Neural cell (in vitro differentiated cells): ENCODE results near the gene AGBL1. TPM values are rescaled to one million over a fixed set of nuclear protein-coding genes. Genes with fewer than 3 reads are reported as not detected.

Experiments
- H2AFZ ChIP-seq: fragments of 200-600, 300-800 bp; sonication (generic), shearing (Covaris generic); 2 replicates; pipeline ENCODE4 v1.6.0; 2014; ENCODE audit warnings: low read depth, mild to moderate bottlenecking, antibody characterized with exemption, low read length, moderate library complexity
- H3F3A ChIP-seq: fragments of 200-600 bp; shearing (Covaris generic); 2 replicates; pipeline ENCODE4 v1.6.1; 2016; ENCODE audit warnings: mild to moderate bottlenecking, moderate library complexity, mixed read lengths, antibody characterized with exemption, low read length; ENCODE audit not compliant: insufficient read depth, poor library complexity, severe bottlenecking
- H3K27ac ChIP-seq: fragments of 200-600, 300-800 bp; sonication (generic), shearing (Covaris generic); 2 replicates; pipeline ENCODE4 v1.5.1; 2014; ENCODE audit warnings: mild to moderate bottlenecking, low read length, moderate library complexity
- H3K27me3 ChIP-seq: fragments of 300-800, 200-600 bp; sonication (generic), shearing (Covaris generic); 2 replicates; pipeline ENCODE4 v1.6.0; 2014; ENCODE audit warnings: mild to moderate bottlenecking, low read depth, low read length, moderate library complexity; ENCODE audit not compliant: insufficient read depth
- H3K36me3 ChIP-seq: fragments of 300-800, 200-600 bp; sonication (generic), shearing (Covaris generic); 2 replicates; pipeline ENCODE4 v1.5.1; 2014; ENCODE audit warnings: mild to moderate bottlenecking, antibody characterized with exemption, low read length, moderate library complexity; ENCODE audit not compliant: insufficient read depth
- H3K4me2 ChIP-seq: fragments of 300-800, 200-600 bp; sonication (generic), shearing (Covaris generic); 2 replicates; pipeline ENCODE4 v1.6.0; 2014; ENCODE audit warnings: mild to moderate bottlenecking, low read length
- H3K4me3 ChIP-seq: fragments of 300-800, 200-600 bp; sonication (generic), shearing (Covaris generic); 2 replicates; pipeline ENCODE4 v1.5.1; 2014; ENCODE audit warnings: mild to moderate bottlenecking, low read length, moderate library complexity
- H3K79me2 ChIP-seq: fragments of 200-600 bp; shearing (Covaris generic); replicated peaks from 2 replicates; pipeline ENCODE4 v1.6.0; 2014; ENCODE audit warnings: mild to moderate bottlenecking, low read length, moderate library complexity; ENCODE audit not compliant: insufficient read depth
- H3K9ac ChIP-seq: fragments of 300-800, 200-600 bp; sonication (generic), shearing (Covaris generic); 2 replicates; pipeline ENCODE4 v1.6.1; 2016; ENCODE audit warnings: mild to moderate bottlenecking, low read length, mixed read lengths
- H3K9me2 ChIP-seq: fragments of 200-600 bp; shearing (Covaris generic); 2 replicates; pipeline ENCODE4 v1.6.1; 2016; ENCODE audit warnings: mild to moderate bottlenecking, low read length, mixed read lengths; ENCODE audit not compliant: insufficient read depth
- H3K9me3 ChIP-seq: fragments of 200-600, 300-800 bp; sonication (generic), shearing (Covaris generic); 2 replicates; pipeline ENCODE4 v1.6.1; 2016; ENCODE audit warnings: mild to moderate bottlenecking, mixed run types, low read length, moderate library complexity, mixed read lengths
- H4K20me1 ChIP-seq: fragments of 200-600 bp; shearing (Covaris generic); 2 replicates; pipeline ENCODE4 v1.6.1; 2016; ENCODE audit warnings: mild to moderate bottlenecking, mixed run types; ENCODE audit not compliant: insufficient read depth
- EP300 ChIP-seq: fragments of 450-650 bp; conservative IDR thresholded peaks from 2 replicates; pipeline ENCODE4 v1.6.1; 2014; ENCODE audit warnings: antibody characterized with exemption, mild to moderate bottlenecking, moderate library complexity; ENCODE audit not compliant: poor library complexity, severe bottlenecking
- POLR2AphosphoS5 ChIP-seq: IDR thresholded peaks from 2 replicates; pipeline ENCODE4 v1.6.1; 2012
- RAD21 ChIP-seq: fragments of 450-650 bp; conservative IDR thresholded peaks from 2 replicates; pipeline ENCODE4 v1.6.1; 2014; ENCODE audit warnings: antibody characterized with exemption, mild to moderate bottlenecking, moderate library complexity
- REST ChIP-seq: IDR thresholded peaks from 2 replicates; pipeline ENCODE4 v1.6.1; 2012; ENCODE audit warnings: borderline replicate concordance
- TAF1 ChIP-seq: IDR thresholded peaks from 2 replicates; pipeline ENCODE4 v1.6.1; 2012; ENCODE audit warnings: low read depth
- polyA plus RNA-seq: library from polyadenylated mRNA; depleted of rRNA; stranded (reverse); fragments of >200 nt; gene quantifications from 2 replicates; pipeline ENCODE4 v1.2.3, GENCODE V29; 2014
- small RNA-seq, 3 experiments: library from RNA; depleted of rRNA; stranded (forward); fragments of <200 nt; gene quantifications; one replicate each; pipeline ENCODE3, GENCODE V24; 2012

AGBL1 gene
- polyA plus RNA-seq, 1 donor from 2014 or later = 0.12 TPM

- Histone ChIP-seq H3K4me2 (no peak overlapping the region), H3K9ac (no peak overlapping the region)
Measured at GRCh38 chr15:87047203-87047965, 967.7 kb downstream of the AGBL1 start.

More at GRCh38 chr15:87047203-87047965, 967.7 kb downstream of the AGBL1 start:
- no peaks in the 10 kb centered on the region for H3K36me3 ChIP-seq
- no peaks in the 10 kb centered on the region for H3K27me3 ChIP-seq
- no peaks in the 10 kb centered on the region for H4K20me1 ChIP-seq
- H3K27ac ChIP-seq = peak overlapping the region; percentile 29
- H3K79me2 ChIP-seq = no peaks in the 10 kb centered on the region
- H3K4me3 ChIP-seq = no peak overlapping the region
- H3K9me2 ChIP-seq = no peaks in the 10 kb centered on the region
- no peak overlapping the region for H2AFZ ChIP-seq
- H3F3A ChIP-seq = no peaks in the 10 kb centered on the region
- TF ChIP-seq EP300 (peak; percentile 37), TAF1 (no peak), REST (no peak), POLR2AphosphoS5 (no peak), RAD21 (no peak)
- no peaks in the 10 kb centered on the region for H3K9me3 ChIP-seq

Small RNAs within 50 kb of the gene (small RNA-seq; reads per million reads assigned to genes)
- gene RF00284 = 0 to 0.07 (median 0) reads per million in 3 experiments
- 0 reads per million in 3 experiments for gene RNA5SP400
